Esophagus mucosa (tissue), 1 donor: ENCODE results near the gene SP5. TPM values are rescaled to one million over a fixed set of nuclear protein-coding genes. Genes with fewer than 3 reads are reported as not detected.
"Not testable (repeated sequence)": the region's sequence is repeated elsewhere in the genome, so short reads cannot be mapped to it uniquely, and the experiment has no call there.

Experiments
- ATAC-seq: fragments of 200-7000 bp; cut with Tn5 transposase; one replicate; pipeline ENCODE4 v1.9.1; 2020
- total RNA-seq: library from RNA; stranded (reverse); gene quantifications from one replicate; pipeline ENCODE4 v1.2.4, GENCODE V29; 2023
- donor health status: DM: yes; HTN: yes; CAD: no.

SP5 gene
- total RNA-seq, 1 donor from 2014 or later: 0.16 TPM

GRCh38 chr2:170711196-170711773 is 3.9 kb upstream of the SP5 start:
- ATAC-seq: no peak

- no peak for ATAC-seq
Measured at GRCh38 chr2:170711774-170712652, 3.1 kb upstream of the SP5 start.

GRCh38 chr2:170712653-170713542 is 2.2 kb upstream of the SP5 start:
- no peak for ATAC-seq

GRCh38 chr2:170713543-170714380 is 1.4 kb upstream of the SP5 start:
- no peak for ATAC-seq

- peak; percentile 49 for ATAC-seq
Measured at GRCh38 chr2:170714381-170715061, 616 bp upstream of the SP5 start.

GRCh38 chr2:170715932-170716777 is 1.0 kb downstream of the SP5 start:
- ATAC-seq: no peak

GRCh38 chr2:170716851-170717598 is 1.9 kb downstream of the SP5 start:
- peak; percentile 20 for ATAC-seq

- no peak for ATAC-seq
Measured at GRCh38 chr2:170717599-170717963, 2.4 kb downstream of the SP5 start.

GRCh38 chr2:170717991-170718589 is 3.0 kb downstream of the SP5 start:
- no peak for ATAC-seq

- ATAC-seq: no peak
Measured at GRCh38 chr2:170719810-170720209, 4.7 kb downstream of the SP5 start.

- ATAC-seq: no peak
Measured at GRCh38 chr2:170721678-170722077, 6.5 kb downstream of the SP5 start.

GRCh38 chr2:170722301-170722700 is 7.2 kb downstream of the SP5 start:
- ATAC-seq: no peak

- ATAC-seq: no peak
Measured at GRCh38 chr2:170723446-170723958, 8.4 kb downstream of the SP5 start.

GRCh38 chr2:170733798-170734600 is 18.9 kb downstream of the SP5 start:
- no peak for ATAC-seq

- not testable (repeated sequence) for ATAC-seq
Measured at GRCh38 chr2:170734601-170735000, 19.5 kb downstream of the SP5 start.

- ATAC-seq: no peak
Measured at GRCh38 chr2:170736628-170737027, 21.5 kb downstream of the SP5 start.

- ATAC-seq: no peak
Measured at GRCh38 chr2:170737406-170737805, 22.3 kb downstream of the SP5 start.

- ATAC-seq: no peak
Measured at GRCh38 chr2:170737821-170738220, 22.7 kb downstream of the SP5 start.
